ENCODE data around the gene SLC9A8. TPM values are rescaled to one million over a fixed set of nuclear protein-coding genes. Genes with fewer than 3 reads are reported as not detected.

SLC9A8 gene
- total and polyA plus RNA-seq, 2 of the 4 experiments (the other 2 are of a cell fraction) = 4.1 to 5.0 TPM

GRCh38 chr20:49786196-49786595 is 26.4 kb upstream of the SLC9A8 start:
- H2AFZ ChIP-seq (replicated peaks; ENCODE audit: low read length, poor library complexity) = no peak overlapping the region
- H3K9me1 ChIP-seq (ENCODE audit: insufficient read depth, low read length) = peaks cover 8% of the 10 kb centered on the region; the same call in 1 of the 2 replicates
- H3K9me3 ChIP-seq (ENCODE audit: control insufficient read depth, insufficient read depth, low read length) = no peaks in the 10 kb centered on the region
- no peaks in the 10 kb centered on the region for H3K36me3 ChIP-seq (ENCODE audit: control insufficient read depth, insufficient read depth, low read length)
- H3K4me1 ChIP-seq (ENCODE audit: control insufficient read depth, insufficient read depth, low read length) = peaks cover 13% of the 10 kb centered on the region
- DNase-seq = no peak
- H2BK15ac ChIP-seq (ENCODE audit: low read depth, low read length) = no peak overlapping the region; the same call in 2 of the 3 replicates
- no peak overlapping the region for H2BK20ac ChIP-seq (ENCODE audit: low read depth, low read length)
- H3K79me1 ChIP-seq (ENCODE audit: low read depth in 1 of 2, low read length in 2 of 2) = no peaks in the 10 kb centered on the region
- H3K18ac ChIP-seq (ENCODE audit: low read depth, low read length) = no peak overlapping the region
- H3K27me3 ChIP-seq (ENCODE audit: control insufficient read depth, insufficient read depth, low read length) = peaks cover 1% of the 10 kb centered on the region; the same call in 1 of the 2 replicates
- WGBS, 2 experiments (ENCODE audit: extremely low coverage in 2 of 2, insufficient read length in 1 of 2) = 81% methylated on average over 3 of the region's 11 CpGs; no CpG with 5 or more reads in 1 of the 2 experiments
- H4K20me1 ChIP-seq (ENCODE audit: insufficient read depth, low read length) = no peaks in the 10 kb centered on the region
- ChIA-PET POLR2A (ENCODE audit: unreplicated experiment) (no interaction called here), CTCF (no interaction called here)
- no peak overlapping the region for H2AK5ac ChIP-seq (ENCODE audit: low read depth, low read length)
- no peak overlapping the region for H3K9ac ChIP-seq (ENCODE audit: low read depth, low read length)
- H4K91ac ChIP-seq (ENCODE audit: insufficient read depth, low read depth, low read length) = no peak overlapping the region
- no peak overlapping the region for H3K14ac ChIP-seq (replicated peaks; ENCODE audit: low read depth, low read length)
- no peak overlapping the region for H4K5ac ChIP-seq (ENCODE audit: low read depth, low read length)
- no peak overlapping the region for H4K8ac ChIP-seq (ENCODE audit: low read depth in 2 of 2, low read length in 2 of 2)
- H2BK120ac ChIP-seq (ENCODE audit: low read depth, low read length) = no peak overlapping the region
- H3K56ac ChIP-seq (ENCODE audit: extremely low read depth, insufficient read depth, low read length) = no peak overlapping the region
- H3K27ac ChIP-seq (ENCODE audit: insufficient read depth, low read length) = no peak overlapping the region
- no peak overlapping the region for H3K4ac ChIP-seq (ENCODE audit: low read depth, low read length)
- TF ChIP-seq USF2 (IDR thresholded peaks at IDR 0.05; ENCODE audit: low read depth, low read length) = no peak
- no peak for TF ChIP-seq SMC3 (IDR thresholded peaks at IDR 0.05; ENCODE audit: low read depth, low read length)
- no peak for TF ChIP-seq MXI1 (IDR thresholded peaks at IDR 0.05; ENCODE audit: borderline replicate concordance, low read depth, low read length)
- TF ChIP-seq MAFK (IDR thresholded peaks at IDR 0.05; ENCODE audit: low read depth, low read length) = no peak
- TF ChIP-seq RFX5 (IDR thresholded peaks at IDR 0.05; ENCODE audit: low read depth, low read length) = no peak
- TF ChIP-seq, protein P1, sequence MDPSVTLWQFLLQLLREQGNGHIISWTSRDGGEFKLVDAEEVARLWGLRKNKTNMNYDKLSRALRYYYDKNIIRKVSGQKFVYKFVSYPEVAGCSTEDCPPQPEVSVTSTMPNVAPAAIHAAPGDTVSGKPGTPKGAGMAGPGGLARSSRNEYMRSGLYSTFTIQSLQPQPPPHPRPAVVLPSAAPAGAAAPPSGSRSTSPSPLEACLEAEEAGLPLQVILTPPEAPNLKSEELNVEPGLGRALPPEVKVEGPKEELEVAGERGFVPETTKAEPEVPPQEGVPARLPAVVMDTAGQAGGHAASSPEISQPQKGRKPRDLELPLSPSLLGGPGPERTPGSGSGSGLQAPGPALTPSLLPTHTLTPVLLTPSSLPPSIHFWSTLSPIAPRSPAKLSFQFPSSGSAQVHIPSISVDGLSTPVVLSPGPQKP (IDR thresholded peaks at IDR 0.05; ENCODE audit: borderline replicate concordance, low read depth, low read length) = no peak
- TF ChIP-seq NFE2L2 (IDR thresholded peaks at IDR 0.05; ENCODE audit: low read depth, low read length) = no peak
- no peak for TF ChIP-seq POLR2A (IDR thresholded peaks at IDR 0.05; ENCODE audit: low read depth, low read length)
- no peak for TF ChIP-seq BHLHE40 (IDR thresholded peaks at IDR 0.05; ENCODE audit: low read depth, low read length)
- no peak for TF ChIP-seq MAZ (IDR thresholded peaks at IDR 0.05; ENCODE audit: borderline replicate concordance, low read depth, low read length)
- no peak for TF ChIP-seq CEBPB (IDR thresholded peaks at IDR 0.05; ENCODE audit: low read depth, low read length)
- TF ChIP-seq RAD21 (IDR thresholded peaks at IDR 0.05; ENCODE audit: low read length) = no peak
- no peak for TF ChIP-seq FOS (IDR thresholded peaks at IDR 0.05; ENCODE audit: low read depth, low read length)
- no peak for TF ChIP-seq CHD1 (IDR thresholded peaks at IDR 0.05; ENCODE audit: low read depth, low read length)
- no peak for TF ChIP-seq RCOR1 (IDR thresholded peaks at IDR 0.05; ENCODE audit: insufficient replicate concordance, low read length)
- TF ChIP-seq, protein P2, sequence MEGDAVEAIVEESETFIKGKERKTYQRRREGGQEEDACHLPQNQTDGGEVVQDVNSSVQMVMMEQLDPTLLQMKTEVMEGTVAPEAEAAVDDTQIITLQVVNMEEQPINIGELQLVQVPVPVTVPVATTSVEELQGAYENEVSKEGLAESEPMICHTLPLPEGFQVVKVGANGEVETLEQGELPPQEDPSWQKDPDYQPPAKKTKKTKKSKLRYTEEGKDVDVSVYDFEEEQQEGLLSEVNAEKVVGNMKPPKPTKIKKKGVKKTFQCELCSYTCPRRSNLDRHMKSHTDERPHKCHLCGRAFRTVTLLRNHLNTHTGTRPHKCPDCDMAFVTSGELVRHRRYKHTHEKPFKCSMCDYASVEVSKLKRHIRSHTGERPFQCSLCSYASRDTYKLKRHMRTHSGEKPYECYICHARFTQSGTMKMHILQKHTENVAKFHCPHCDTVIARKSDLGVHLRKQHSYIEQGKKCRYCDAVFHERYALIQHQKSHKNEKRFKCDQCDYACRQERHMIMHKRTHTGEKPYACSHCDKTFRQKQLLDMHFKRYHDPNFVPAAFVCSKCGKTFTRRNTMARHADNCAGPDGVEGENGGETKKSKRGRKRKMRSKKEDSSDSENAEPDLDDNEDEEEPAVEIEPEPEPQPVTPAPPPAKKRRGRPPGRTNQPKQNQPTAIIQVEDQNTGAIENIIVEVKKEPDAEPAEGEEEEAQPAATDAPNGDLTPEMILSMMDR (conservative IDR thresholded peaks at IDR 0.05; ENCODE audit: low read depth, low read length) = no peak
- H3K4me2 ChIP-seq (ENCODE audit: low read depth, low read length) = no peak overlapping the region
- no peak overlapping the region for H3K4me3 ChIP-seq (ENCODE audit: insufficient read depth, low read depth, low read length)
- dilution Hi-C loops (cut with HindIII; ENCODE audit: low sequenced_read_pairs, unreplicated experiment) = no loop called here
- BruUV-seq (replicated peaks) = no TSS peak
- no peak overlapping the region for H2AK9ac ChIP-seq (replicated peaks; ENCODE audit: low read depth, low read length, poor library complexity)
- ATAC-seq (ENCODE audit: low read depth) = no peak
- in situ Hi-C loops (cut with MboI; ENCODE audit: low sequenced_read_pairs) = no loop called here
- no peak overlapping the region for H2BK5ac ChIP-seq (ENCODE audit: low read depth, low read length, poor library complexity, severe bottlenecking)
- H3K23ac ChIP-seq (ENCODE audit: low read depth, low read length) = no peak overlapping the region
- intact Hi-C loops (cut with micrococcal nuclease) = no loop called here
